HG03095 (cell line): ENCODE data around the gene PRKD2.
"Not testable (repeated sequence)": the region's sequence is repeated elsewhere in the genome, so short reads cannot be mapped to it uniquely, and the experiment has no call there.

Source experiments
- ATAC-seq: cut with Tn5 transposase; IDR thresholded peaks from one replicate; pipeline ENCODE4 v1.9.1; 2021; ENCODE audit warnings: moderate library complexity; ENCODE audit not compliant: unreplicated experiment

The PRKD2 gene

DNA sequence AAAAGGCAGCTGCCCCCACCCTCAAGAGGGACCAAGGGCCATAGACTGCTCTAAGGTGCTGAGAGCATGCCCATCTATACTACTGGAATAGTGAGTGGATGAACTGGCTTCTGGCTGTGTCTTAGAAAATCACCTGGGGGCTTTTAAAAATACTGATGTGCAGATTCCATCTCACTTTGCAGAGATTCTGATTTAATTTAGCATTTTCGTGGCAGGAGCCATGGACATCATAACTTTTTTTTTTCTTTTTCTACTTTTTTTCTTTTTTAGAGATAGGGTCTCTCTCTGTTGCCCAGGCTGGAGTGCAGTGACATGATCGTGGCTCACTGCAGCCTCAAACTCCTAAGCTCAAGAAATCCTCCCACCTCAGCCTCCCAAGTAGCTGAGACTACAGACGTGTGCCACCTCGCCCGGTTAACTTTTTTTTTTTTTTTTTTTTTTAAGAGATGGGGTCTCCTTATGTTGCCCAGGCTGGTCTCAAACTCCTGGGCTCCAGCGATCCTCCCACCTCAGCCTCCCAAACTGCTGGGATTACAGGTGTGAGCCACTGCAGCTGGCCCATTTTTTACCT is 4.1 kb downstream of the PRKD2 start:
- ATAC-seq = not testable (repeated sequence)

GRCh38 chr19:46710687-46711086 is 6.2 kb downstream of the PRKD2 start:
- no peak for ATAC-seq

DNA sequence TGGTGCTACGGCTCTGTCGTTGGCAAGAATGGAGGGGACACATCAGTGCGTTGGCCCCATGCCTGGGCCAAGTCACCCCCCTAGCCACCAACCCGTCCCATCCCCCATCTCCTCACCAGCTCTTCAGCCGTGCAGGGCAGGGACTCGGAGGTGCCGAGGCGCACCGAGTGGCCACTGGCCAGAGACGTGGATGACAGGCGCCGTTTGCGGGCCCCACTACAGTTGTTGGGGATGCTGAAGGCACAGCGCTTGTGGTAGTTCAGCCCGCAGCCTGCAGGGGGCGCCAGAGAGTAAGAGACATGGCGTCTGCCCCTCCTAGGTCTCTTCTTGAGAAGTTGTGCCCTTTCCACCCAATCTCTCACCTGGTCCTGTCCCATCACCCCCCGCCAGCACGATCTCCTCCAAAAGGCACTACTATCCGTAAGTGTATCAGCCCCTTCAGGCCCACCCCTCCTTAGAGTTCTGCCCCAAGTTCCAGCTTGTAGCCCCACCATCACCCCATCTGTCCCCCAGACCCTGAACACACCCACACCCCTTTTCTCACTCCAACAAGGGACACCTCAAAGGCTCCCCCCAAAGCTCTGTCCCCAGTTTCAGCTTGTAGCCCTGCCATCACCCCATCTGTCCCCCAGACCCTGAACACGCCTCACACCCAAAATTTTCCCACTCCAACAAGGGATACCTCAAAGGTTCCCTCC is 12.4 kb downstream of the PRKD2 start:
- ATAC-seq = no peak

DNA sequence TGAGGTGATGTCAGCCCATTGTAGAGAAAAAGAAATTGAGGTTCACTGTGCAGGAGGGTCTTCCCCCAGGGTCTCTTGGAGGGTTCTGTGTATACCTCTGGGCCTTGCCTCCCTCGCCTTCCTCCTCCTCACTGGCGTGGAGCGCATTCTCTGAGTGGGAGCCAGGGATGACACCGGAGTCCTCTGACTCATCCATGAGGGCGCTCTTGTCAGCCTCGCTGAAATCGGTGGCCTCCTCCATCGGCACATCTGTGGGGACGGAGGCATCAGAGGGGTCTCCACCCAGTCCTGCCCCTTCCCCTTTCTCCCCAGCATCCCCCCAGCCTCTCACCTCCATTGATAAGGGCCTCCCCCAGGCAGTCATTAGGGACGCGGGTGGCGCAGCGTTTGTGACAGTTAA is 16.2 kb downstream of the PRKD2 start:
- ATAC-seq = no peak

GRCh38 chr19:46698395-46699321 is 18.3 kb downstream of the PRKD2 start:
- no peak for ATAC-seq

GRCh38 chr19:46697204-46697960 is 19.5 kb downstream of the PRKD2 start:
- no peak for ATAC-seq

GRCh38 chr19:46696866-46697203 is 20.1 kb downstream of the PRKD2 start:
- no peak for ATAC-seq

- no peak for ATAC-seq
Measured at GRCh38 chr19:46696052-46696451, 20.9 kb downstream of the PRKD2 start.

GRCh38 chr19:46693760-46694159 is 23.2 kb downstream of the PRKD2 start:
- ATAC-seq = no peak

DNA sequence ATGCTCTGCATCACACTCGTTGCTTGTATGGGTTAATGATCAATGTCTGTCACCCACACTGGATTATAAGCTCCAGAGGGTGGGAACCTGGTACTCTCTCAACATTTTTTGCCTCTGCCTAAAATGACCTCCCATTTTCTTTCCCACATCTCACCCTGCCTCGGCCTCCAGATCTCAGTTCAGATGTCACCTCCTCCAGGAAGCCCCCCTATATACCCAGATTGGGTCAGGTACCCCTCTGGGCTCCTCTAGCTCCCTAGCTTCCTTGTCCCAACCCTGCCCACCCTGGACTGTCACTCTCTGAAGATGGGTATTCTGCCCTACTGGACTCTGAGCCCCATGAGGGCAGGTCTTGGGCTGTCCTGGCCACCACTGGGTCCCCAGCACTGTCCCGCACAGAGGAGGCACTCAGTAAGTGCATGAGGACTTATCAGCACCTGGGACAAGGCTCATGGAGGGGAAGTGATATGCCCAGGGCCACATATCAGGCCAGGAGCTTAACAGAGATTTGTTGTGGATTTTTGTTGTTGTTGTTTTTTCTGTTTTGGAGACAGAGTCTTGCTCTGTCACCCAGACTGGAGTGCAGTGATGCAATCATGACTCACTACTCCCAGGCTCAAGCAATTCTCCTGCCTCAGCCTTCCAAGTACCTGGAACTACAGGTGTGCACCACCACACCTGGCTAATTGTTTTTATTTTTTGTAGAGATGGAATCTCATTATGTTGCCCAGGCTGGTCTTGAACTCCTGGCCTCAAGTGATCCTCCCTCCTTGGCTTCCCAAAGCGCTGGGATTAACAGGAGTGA is 23.8 kb downstream of the PRKD2 start:
- no peak for ATAC-seq

GRCh38 chr19:46691948-46692347 is 25.0 kb downstream of the PRKD2 start:
- ATAC-seq = no peak

- no peak for ATAC-seq
Measured at GRCh38 chr19:46691104-46691503, 25.8 kb downstream of the PRKD2 start.

DNA sequence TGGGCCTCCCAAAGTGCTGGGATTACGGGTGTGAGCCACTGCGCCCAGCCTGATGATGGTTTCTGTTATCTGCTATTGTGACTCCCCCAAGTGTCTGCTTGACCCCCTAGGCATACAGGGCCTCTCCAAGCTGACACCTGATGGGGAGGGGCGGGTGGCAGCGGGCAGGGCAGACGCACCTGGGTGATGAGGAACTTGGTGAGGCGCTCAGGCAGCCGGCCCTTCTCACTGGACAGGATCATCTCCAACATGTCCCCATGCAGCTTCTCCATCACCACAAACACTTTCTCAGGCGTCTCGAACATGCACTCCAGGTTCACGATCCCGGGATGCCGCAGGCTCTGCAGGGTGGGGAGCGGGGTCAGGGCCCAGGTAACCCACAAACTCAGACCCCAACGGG is 27.6 kb downstream of the PRKD2 start:
- ATAC-seq = no peak

GRCh38 chr19:46687438-46688145 is 29.3 kb downstream of the PRKD2 start:
- no peak for ATAC-seq

GRCh38 chr19:46685189-46685588 is 31.7 kb downstream of the PRKD2 start:
- ATAC-seq = no peak

- no peak for ATAC-seq
Measured at GRCh38 chr19:46678110-46678732, 38.7 kb downstream of the PRKD2 start.

DNA sequence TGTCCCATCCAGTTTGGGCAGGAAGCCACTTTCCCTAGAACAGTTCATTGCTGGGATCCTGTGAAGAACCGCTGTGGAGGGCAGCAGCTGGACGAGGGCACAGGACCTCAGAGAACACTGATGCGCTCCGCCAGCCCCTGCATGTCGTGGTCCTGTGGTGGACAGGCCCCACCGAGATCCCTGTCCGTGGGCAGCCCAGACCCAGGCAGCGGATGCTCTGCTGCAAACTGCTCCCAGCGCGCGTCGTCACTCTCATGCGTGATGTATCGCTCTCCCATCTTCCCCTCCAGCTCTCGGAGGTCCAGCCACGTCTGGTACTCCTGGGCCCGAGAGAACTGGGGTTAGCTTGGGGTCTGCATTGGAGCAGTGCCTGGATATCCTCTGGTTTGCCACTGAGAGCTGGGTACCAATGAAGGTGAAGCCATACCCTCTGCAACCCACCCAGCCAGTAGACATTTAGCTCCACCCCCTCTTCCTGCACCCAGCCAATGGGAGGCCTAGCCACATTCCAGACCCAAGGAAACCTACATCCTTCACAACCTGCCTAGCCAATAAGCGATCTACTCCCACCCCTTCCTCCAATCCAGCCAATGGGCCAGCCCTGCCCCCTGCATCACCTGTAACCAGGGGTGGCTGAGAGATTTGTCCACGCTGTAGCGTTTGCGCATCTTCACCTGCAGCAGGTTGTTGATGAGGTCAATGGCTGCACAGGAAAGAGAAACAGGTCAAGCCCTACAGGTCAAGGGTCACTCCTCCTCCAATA is 42.3 kb downstream of the PRKD2 start:
- no peak for ATAC-seq

DNA sequence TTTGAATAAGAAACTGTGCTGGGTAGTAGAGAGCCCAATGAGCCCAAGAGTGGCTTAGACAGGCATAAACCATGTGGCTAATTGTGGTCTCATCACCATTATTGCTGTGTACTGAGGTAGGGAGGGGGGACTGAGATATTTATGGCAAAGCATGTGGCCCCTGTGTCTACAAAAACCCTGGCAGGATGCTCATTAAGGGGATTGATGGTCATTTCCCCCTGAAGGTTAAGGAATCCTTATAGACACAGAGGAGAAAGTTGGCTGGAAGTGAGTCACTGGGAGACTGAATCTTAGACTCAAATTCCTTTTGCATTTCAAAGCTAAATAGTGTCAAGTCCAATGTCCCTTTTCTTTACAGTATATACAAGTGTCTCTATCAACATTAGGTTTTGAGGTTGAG is 46.1 kb downstream of the PRKD2 start:
- no peak for ATAC-seq

DNA sequence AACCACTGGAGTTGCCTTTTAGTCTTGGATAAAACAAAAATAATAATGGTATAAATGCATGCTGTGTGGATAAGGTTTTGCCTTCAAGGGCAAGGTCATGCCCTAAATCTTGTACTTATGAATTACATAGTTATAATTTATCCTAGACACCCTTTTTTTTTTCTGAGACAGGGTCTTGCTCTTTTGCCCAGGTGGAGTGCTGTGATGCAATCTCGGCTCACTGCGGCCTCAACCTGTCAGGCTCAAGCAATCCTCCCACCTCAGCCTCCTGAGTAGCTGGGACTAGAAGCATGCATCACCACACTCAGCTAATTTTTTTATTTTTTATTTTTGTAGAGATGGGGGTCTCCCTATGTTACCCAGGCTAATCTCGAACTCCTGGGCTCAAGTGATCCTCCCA is 48.3 kb downstream of the PRKD2 start:
- no peak for ATAC-seq
